PC-3 (cell line): ENCODE data around the gene DOC2B.

Experiments
- CTCF ChIP-seq: fragments of 300-600 bp; sonication (generic); conservative IDR thresholded peaks from 2 replicates; pipeline ENCODE4 v1.5.1; 2017; ENCODE audit warnings: antibody characterized with exemption, low read depth, mild to moderate bottlenecking, low read length
- EZH2 ChIP-seq: fragments of 300-600 bp; sonication (generic); IDR thresholded peaks from one replicate; pipeline ENCODE4 v1.6.1; 2017; ENCODE audit warnings: antibody characterized with exemption, mild to moderate bottlenecking, low read length; ENCODE audit not compliant: unreplicated experiment
- EZH2phosphoT487 ChIP-seq: fragments of 300-600 bp; sonication (generic); IDR thresholded peaks from 2 replicates; pipeline ENCODE4 v1.6.1; 2018; ENCODE audit warnings: mild to moderate bottlenecking, antibody characterized with exemption, low read length, borderline replicate concordance

GRCh38 chr17:216625-217024 is 35.2 kb upstream of the DOC2B start:
- TF ChIP-seq CTCF (no peak), EZH2 (no peak), EZH2phosphoT487 (no peak)
